CD4-positive, alpha-beta T cell treated with Interleukin-10 for 1 hour (primary cell): ENCODE data around the gene GABPA.

Source experiments
- DNase-seq: peaks from one replicate; pipeline ENCODE4 v3.0.0-alpha.2; 2020

Gene GABPA

GRCh38 chr21:25813917-25814316 is 79.1 kb downstream of the GABPA start:
- no peak for DNase-seq

GRCh38 chr21:25818121-25818520 is 83.3 kb downstream of the GABPA start:
- DNase-seq = no peak

GRCh38 chr21:25818551-25818950 is 83.8 kb downstream of the GABPA start:
- DNase-seq = no peak
